ENCODE results near the gene DAGLB.
"Not testable (repeated sequence)": the region's sequence is repeated elsewhere in the genome, so short reads cannot be mapped to it uniquely, and the experiment has no call there.

The DAGLB gene

DNA sequence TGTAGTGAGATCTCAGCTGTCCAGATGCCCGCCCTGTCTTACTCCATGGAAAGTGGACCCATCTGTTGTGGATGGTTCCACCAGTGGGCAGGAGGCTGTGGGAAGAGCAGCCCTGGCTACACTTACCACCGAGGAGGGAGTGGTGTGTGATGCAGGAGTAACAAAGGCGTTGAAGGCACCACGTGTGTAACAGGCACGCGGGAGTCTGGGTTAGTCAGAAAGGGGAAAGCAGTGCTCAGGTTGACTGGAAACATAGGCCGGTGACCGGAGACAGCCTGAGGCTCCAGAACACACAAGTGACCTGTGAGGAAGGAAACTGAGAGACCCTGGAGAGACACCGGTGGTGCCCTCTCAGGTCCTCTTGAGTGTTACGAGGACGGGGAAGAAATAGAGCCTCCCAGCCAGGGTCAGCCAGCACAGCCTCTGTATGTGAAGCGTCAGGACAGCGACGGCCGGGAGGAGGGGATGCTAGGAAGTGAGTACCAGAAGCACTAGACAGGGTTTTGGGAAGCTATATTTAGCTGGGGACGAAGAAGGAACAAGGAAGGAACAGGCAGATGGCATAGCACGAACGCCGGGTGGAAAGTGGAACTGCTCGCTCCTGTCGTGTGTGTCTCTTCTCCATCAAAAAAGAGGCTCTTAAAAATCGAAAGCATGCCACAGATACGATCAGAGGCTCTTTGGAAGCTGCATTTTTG lies 51.7 kb downstream of the DAGLB start:
- DNase-seq: no peak

DNA sequence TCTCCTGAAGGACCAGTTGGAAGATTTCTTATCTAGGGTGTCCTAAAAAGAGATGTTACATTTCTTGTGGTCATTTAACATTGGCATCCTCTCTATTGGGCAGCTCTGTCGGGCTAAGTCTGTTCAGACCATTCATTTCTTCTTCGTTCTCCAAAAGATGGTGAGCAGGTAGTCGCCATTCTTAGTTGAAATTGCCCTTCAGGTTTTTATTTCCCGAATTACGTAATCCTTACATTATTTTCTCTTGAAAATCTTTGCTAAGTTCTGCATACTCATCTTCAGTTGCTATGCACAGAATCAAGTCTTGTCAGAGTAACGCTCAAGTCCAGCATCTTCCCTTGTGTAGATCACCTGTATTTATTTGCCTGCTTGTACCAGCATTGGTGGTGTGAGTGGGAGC lies 53.6 kb downstream of the DAGLB start:
- no peak for DNase-seq

DNA sequence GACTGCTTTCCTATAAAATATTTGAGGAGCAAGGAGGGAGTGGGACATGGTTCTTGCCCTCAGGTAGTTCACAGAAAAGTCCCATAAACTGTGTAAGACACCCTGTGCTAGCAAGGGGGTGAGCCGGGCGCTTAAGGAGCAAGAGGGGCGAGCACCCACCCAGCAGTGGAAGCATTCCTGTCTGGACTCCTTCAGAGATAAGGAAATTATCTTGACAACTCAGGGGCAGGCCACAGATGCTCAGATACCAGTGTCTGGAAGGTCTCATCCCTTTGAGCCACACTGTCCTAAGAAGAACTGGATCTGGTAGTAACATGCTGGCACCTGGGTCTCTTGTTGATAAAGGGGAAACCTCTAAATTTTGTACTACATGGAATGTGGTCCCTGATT lies 54.1 kb downstream of the DAGLB start:
- no peak for DNase-seq

DNA sequence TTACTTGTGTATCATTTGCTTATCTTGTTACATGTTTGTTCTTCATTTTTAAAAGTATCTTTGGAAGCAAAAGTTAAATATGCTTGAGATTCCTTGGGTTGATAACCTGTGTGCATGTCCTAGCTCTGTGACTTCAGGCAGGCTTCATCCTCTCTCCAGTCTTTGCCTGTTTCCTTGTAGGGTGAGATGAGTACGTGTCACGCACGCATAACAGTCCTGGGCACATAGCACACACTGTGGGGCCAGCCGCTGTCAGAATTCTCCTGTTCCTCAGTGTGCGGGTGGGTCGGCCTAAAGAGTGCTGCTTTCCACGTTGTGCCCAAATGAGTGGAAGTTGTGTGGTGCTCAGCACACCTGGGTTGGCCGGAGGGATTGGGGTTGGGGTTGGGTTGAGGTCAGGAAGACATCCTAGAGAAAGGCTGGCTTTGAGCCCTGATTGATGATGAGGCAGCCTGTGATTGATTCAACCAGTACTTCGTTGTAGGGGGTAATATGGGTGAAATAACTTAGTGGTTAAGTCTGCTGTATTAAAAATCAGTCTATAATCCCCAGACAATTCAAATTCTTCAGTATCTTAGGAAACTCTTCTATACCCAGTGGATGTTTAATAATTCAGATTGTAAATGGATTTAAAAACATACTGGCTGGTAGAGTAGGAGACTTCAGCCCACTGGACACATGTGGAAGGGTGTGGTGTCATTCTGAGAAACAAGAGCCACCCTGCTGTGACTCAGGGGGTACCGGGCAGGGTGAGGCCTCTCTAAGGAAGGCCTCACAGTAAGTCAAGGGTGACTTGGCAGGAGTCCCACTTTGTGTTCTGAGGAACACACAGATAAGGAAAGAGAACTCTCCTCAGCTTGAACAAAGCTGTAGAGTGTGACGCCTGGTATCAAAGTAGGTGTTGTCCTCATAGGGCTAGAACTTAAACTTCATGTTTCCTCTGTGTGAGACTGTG lies 54.8 kb downstream of the DAGLB start:
- peak; percentile 52 to 60 for DNase-seq

DNA sequence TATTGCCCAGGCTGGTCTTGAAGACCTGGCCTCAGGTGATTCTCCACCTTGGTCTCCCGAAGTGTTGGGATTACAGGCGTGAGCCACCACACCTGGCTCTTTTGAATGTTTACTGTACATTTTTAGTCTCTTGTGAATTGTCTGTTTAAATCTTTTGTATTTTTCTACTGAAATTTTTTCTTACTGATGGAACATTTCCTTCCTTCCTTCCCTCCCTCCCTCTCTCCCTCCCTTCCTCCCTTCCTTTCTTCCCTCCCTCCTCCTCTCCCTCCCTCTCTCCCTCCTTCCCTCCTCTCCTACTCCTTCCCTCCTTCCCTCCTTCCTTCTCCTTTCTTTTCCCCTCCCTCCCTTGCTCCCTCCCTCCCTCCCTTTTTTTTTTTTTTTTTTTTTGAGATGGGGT lies 58.0 kb downstream of the DAGLB start:
- DNase-seq: no peak

DNA sequence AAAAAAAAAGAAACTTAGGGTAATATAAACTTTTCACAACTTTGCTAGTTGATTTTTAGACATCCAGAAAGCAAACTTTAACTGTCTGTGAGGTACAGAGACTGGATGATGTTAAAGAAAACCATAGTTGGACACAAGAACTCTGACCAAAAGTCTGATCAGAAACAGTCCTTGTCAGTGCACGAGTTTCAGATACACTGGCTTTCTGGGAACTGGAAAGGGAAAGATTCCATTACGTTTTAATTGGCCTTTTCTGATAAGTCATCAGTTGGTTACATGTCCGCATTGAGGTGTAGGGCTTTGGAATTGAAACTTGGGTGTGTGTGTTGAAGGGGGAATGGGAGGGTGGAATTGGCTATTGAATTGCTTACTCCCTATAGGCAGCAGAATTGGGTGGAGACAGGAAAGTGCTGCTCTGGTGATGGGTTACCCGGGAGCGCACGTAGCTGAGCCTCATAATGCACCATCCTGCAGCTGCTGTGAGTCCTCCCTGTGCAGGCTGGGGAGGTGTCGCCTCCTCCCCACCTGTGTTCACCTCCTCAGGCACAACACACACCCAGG lies 59.9 kb downstream of the DAGLB start:
- no peak for DNase-seq

DNA sequence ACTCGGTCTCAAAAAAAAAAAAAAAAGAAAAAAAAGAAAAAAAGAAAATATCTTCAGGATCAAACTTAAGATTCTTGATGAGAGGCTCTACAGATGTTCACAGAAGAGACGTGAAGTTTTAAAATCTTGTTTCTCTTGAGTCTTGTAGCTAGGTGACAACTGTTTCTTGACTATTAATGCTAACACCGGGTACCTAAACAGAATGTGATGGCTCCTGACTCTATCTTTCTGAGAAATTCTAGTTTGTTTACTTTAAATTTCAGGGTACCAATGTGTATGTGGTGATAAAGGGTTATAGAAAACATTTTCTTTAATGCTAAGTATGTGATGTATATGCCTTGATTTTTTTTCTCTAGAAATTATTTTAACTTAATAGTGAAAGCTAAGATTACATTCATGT lies 61.0 kb downstream of the DAGLB start:
- DNase-seq: no peak

DNA sequence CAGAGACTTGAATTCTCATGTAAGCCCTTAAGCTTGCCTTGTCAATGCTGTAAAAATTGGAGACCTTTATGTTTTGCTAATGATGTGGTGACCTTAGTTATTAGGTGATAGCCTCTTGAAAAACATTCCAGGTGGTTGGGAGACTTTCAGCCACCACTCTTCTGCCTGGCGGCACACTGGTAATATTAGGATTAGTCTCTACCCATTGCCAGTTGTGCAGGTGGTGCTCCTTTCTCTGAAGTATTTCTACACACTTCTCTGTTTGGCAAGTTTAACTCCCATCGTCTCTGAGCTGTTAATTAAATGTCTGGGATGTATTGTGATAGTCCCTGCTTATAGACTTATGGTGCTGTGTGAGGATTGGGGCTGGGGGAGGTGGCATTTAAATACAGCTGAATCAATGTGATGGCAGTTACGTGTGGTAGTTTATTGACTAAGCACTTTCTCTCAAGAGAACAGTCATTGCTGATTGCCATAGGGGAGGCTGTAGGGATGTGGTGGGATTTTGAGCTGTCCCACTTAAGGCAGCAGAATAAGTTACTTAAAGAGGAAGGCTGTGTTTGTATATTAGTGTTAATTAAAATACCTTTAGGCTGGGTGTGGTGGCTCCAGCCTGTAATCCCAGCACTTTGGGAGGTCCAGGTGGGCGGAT lies 61.7 kb downstream of the DAGLB start:
- DNase-seq: no peak

DNA sequence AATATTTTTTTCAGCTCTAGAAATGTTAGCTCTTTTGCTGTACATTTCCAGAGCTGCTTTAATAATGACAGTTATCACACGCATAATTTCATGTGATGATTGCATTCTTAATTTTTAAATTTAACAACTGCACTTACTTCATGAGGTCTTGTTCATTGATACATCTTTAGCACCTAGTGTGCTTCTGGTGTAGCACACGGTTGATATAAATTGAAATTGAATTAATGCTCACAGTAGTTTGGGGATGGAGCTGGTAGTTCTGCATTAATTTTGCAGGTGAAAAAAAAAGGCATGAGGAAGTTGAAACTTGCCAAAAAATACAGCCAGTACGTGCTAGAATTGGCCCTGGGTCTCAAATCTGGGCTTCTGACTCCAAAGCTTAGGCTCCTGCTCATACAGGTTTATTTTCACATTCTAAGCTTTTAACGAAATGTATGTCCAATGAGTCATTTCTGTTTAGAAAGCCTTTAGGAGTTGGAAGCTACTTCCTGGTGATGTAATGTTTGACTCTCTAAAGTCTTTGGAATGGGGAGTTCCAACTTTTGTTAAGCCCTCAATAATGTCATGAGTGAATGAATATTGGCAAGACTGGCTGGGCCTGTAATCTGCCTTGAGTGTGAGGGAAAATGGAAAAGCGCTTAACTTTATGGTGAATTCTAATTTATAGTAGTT lies 62.5 kb downstream of the DAGLB start:
- DNase-seq: no peak

DNA sequence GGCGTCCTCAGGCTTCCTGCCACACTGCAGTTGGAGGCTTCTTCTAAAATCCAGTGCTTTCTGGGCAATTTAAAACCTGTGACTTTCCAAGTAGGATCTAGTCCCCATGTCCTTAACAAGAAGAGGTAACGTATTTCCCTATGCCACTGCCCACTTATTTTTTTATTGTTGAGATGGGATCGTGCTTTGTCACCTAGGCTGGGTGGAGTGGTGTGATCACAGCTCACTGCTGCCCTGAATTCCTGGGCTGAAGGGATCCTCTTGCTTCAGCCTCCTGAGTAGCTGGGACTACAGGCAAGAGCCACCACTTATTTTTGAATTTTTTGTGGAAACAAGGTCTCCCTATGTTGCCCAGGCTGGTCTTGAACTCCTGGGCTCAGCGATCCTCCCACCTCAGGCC lies 63.4 kb downstream of the DAGLB start:
- no peak for DNase-seq

DNA sequence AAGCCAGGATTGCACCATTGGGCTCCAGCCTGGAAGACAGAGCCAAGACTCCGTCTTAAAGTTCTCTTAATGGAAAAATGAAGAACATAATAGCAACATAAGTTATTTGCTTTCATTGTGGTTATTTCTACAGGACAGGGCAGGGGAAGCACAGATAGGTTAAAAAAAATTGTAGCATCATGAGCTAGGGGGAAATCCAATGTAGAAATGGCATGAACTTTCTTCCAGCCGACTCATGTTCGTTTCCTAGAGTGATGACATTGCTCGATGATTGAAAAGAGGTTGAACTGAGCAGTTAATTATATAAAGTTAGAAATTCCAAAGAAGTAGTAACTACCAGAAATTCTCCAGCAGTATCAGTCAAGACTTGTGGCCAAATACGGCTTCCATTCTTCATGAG lies 64.9 kb downstream of the DAGLB start:
- no peak for DNase-seq

DNA sequence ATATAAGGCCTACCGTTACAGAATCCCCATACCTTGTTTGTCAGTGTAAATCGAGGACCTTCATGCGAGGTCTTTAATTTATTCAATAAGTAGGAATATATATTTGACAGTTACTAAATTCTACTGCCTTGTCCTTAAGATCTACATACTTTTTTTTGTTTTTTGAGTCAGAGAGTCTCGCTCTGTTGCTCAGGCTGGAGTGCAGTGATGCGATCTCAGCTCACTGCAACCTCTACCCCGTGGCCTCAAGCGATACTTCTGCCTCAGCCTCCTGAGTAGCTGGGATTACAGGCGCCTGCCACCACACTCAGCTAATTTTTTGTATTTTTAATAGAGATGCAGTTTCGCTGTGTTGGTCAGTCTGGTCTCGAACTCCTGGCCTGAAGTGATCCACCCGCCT lies 65.9 kb downstream of the DAGLB start:
- DNase-seq: not testable (repeated sequence)

DNA sequence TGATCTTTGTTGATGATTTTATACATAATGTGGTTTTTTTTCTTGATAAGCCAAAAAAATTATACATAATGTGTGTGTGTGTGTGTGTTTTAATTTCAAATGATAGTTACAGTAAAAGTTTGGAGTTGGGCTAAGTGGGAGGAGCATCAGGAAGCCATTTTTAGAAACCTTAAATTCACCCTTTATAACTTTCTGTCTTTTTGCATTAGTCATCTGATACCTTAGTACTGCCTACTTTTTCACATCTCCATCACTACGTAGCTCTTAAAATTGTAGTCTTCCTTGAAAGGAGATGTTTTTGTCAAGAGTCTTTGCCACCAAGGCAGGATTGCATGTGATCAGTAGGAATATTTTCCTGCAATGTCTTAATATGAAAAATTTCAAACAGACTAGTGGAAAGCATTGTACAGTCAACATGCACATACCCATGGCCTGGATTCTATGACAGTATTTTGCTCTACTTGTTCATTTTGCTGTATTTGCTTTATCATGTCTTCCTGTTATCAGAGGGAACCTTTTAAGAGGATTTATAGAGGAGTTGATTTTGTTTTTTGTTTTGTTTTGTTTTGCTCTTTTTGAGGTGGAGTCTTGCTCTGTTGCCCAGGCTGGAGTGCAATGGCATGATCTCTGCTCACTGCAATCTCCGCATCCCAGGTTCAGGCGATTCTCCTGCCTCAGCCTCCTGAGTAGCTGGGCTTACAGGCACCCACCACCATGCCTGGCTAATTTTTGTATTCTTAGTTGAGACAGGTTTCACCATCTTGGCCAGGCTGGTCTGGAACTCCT lies 67.3 kb downstream of the DAGLB start:
- DNase-seq: no peak

DNA sequence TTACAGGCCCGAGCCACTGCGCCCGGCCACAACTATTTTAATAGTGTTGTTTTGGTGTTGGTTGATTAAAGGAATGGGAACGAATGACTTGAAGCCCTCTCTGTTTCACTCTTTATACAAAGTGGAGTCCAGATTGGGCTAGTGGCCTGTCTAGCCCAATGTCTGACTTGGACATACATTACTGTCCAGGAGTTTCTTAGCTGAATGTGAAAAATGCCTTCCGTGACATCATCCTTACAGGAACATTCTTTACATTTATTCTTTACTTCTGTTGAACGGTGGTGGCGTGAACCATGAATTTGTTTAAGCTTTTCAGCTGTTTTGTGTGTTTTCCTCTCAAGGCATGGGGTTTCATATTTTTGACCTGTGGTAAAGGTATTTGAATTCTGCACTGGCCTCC lies 67.9 kb downstream of the DAGLB start:
- no peak for DNase-seq

DNA sequence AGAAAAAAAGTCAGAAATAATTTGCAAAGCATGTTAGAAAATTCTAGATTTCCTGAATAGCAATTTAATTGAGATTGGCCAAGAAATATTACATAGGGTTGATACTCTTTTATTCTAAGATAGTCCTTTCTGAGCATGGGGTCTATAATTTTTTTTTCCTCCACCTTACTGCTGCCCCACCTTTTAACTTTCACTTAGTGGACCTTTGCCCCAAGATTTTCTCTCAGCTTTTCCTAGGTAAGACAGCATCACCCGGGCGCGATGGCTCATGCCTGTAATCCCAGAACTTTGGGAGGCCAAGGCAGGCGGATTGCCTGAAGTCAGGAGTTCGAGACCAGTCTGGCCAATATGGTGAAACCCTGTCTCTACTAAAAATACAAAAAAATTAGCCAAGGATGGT lies 69.2 kb downstream of the DAGLB start:
- not testable (repeated sequence) for DNase-seq

DNA sequence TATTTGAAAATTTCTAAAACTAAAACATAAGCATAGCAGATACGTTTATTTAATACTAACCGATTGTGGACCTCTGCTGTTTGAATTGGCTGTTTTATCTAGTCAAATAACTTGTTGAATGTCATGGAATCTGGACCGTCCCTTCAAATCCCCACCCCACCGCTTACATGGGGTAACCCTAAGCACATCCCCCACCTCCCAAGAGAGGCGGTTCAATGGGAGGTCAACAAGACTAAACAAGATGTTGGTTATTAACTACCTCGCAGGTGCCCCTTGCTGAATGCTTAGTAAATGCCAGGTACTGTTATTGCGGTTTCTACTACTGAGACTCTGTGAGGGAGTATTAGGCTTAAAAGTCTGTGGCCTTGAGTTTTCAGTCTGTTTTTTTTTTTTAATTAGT lies 70.9 kb downstream of the DAGLB start:
- DNase-seq: no peak

DNA sequence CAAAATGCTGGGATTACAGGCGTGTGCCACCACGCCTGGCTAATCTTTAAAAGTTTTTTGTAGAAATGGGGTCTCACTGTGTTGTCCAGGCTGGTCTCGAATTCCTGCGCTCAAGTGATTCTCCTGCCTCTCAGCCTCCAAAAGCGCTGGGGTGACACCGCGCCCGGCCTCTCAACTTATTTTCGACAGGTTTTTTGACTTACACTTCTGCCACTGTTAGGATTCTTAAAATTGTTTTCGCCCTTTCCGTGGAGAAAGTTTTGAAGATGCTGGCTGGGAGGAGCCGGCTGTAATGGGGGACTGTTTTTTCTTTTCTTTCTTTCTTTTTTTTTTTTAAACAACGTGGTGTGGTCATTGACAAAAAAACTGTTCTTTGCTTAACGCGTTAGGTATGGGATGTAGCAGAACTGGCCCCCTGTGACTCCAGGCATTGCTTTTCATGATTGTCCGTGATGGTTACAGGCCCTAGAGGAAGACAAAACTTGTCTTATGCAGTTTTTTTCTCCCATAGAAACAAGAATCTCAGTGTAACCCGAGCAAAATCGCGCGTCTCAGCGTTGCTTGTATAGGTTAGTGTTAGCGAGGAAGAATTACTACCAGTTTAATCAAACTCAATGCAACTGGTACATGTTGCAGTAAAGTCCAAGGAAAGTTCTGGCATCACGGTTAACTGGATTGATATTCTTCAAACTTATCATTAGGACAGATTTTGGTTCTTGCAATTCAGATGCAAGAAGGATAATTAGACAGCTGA lies 72.2 kb downstream of the DAGLB start:
- peak; percentile 21 to 27 for DNase-seq

DNA sequence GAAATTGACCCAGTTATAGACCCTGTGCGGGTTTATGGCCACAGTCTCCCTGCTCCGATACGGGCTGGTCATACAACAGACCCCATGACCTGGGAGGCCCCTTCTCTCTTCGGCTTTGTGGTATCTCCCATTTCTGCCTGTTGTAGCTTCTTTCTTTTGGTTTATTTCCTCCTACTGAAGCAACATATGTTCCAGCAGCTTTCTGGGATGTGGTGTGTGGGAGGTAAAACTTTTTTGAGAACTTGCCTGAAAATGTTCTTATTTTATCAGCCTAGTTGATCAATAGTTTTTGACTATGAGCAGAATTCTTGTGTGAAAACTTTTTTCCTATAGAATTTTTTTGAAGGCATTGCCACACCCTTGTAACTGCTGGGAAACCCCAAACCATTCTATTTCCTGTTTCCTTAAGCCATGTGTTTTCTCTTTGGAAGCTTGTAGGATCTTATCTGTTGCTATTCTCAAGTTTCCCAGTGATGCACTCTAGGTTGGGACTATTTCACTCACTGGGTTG lies 80.0 kb downstream of the DAGLB start:
- DNase-seq: no peak

DNA sequence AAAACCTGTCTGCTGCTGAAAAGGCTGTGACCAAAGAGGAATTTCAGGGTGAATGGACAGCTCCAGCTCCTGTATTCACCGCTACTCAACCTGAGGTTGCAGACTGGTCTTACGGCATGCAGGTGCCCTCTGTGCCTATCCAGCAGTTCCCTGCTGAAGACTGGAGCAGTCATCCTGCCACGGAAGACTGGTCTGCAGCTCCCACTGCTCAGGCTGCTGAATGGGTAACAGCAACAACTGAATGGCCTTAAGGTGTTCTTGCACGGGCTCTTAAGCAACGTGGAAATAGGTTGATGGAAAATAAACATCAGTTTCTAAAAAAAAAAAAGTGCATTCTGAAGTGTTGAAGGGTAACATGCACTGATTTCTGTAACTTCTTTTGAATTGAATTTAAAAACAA lies 82.3 kb downstream of the DAGLB start:
- DNase-seq: no peak

DNA sequence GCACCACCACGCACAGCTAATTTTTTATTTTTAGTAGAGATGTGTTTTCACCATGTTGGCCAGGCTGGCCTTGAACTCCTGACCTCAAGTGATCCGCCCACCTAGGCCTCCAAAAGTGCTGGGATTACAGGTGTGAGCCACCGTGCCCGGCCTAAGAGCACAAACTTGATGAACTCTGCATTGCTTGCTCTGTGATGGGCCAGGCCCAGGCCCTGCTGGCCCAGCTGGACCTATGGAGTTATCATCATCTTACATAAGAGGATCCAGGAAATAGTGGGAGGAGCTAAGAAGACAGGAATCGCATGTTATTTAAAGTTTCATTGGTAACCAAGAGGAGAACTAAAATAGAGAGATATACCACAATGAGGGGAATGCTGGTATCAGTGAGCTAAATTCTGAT lies 86.9 kb downstream of the DAGLB start:
- DNase-seq: no peak

DNA sequence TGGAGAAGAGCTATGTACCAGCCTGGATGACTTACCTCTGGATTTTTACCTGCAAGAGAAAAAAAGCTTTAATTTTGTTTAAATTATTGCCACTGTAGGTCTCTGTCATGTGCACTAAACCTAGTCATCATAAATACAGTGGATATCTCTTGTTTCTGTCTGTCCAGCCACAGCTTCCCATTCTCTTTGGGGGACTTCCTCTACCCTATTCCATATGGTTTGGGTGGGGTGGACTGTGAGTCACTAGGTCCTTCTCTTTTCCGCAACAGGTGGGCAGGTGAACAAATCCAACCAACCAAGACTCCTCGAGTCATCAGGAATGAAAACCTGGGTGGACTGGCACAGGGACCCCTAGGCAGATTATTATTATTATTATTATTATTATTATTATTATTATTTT lies 88.0 kb downstream of the DAGLB start:
- DNase-seq: no peak
